ENCODE results near the gene CH25H.
"Not testable (repeated sequence)": the region's sequence is repeated elsewhere in the genome, so short reads cannot be mapped to it uniquely, and the experiment has no call there.

The CH25H gene

GRCh38 chr10:89173075-89173474 is 34.0 kb downstream of the CH25H start:
- Histone ChIP-seq H3K4me3 (no peak overlapping the region), H3K27me3 (no peaks in the 10 kb centered on the region), H3K27ac (no peak overlapping the region), H3K9me3 (no peaks in the 10 kb centered on the region), H3K36me3 (no peaks in the 10 kb centered on the region), H3K4me1 (no peaks in the 10 kb centered on the region)
- DNase-seq: no peak
- TF ChIP-seq CTCF (IDR thresholded peaks at IDR 0.05): no peak
- intact Hi-C loops (cut with DNase I; ENCODE audit: low total_unique reads): no loop called here

- Histone ChIP-seq H3K27me3 (no peaks in the 10 kb centered on the region), H3K27ac (no peak overlapping the region), H3K36me3 (no peaks in the 10 kb centered on the region), H3K9me3 (no peaks in the 10 kb centered on the region), H3K4me3 (no peak overlapping the region), H3K4me1 (no peaks in the 10 kb centered on the region)
- intact Hi-C loops (cut with DNase I; ENCODE audit: low total_unique reads): no loop called here
- no peak for DNase-seq
- no peak for TF ChIP-seq CTCF (IDR thresholded peaks at IDR 0.05)
These were observed 35.1 kb downstream of the CH25H start for GRCh38 chr10:89171996-89172395.

- DNase-seq: no peak
- Histone ChIP-seq H3K4me1 (no peaks in the 10 kb centered on the region), H3K36me3 (no peaks in the 10 kb centered on the region), H3K4me3 (no peak overlapping the region), H3K27ac (no peak overlapping the region), H3K9me3 (no peaks in the 10 kb centered on the region), H3K27me3 (no peaks in the 10 kb centered on the region)
- intact Hi-C loops (cut with DNase I; ENCODE audit: low total_unique reads): no loop called here
- TF ChIP-seq CTCF (IDR thresholded peaks at IDR 0.05): no peak
These were observed 35.7 kb downstream of the CH25H start for GRCh38 chr10:89171263-89171872.

- H3K27ac ChIP-seq; DNase-seq; intact Hi-C loops (cut with DNase I; ENCODE audit: low total_unique reads); H3K4me3 ChIP-seq; H3K4me1 ChIP-seq; H3K36me3 ChIP-seq; H3K27me3 ChIP-seq; H3K9me3 ChIP-seq: not testable (repeated sequence)
These were observed 38.7 kb downstream of the CH25H start for GRCh38 chr10:89168354-89168900.

- DNase-seq: no peak
- no peaks in the 10 kb centered on the region for H3K27me3 ChIP-seq
- H3K4me1 ChIP-seq: no peaks in the 10 kb centered on the region
- H3K36me3 ChIP-seq: no peaks in the 10 kb centered on the region
- no peak for TF ChIP-seq CTCF (IDR thresholded peaks at IDR 0.05)
- intact Hi-C loops (cut with DNase I; ENCODE audit: low total_unique reads): no loop called here
- H3K27ac ChIP-seq: no peak overlapping the region
- no peaks in the 10 kb centered on the region for H3K9me3 ChIP-seq
- H3K4me3 ChIP-seq: no peak overlapping the region
These were observed 39.2 kb downstream of the CH25H start for GRCh38 chr10:89167915-89168314.

- no peaks in the 10 kb centered on the region for H3K27me3 ChIP-seq
- H3K27ac ChIP-seq: no peak overlapping the region
- no peak for DNase-seq
- TF ChIP-seq CTCF (IDR thresholded peaks at IDR 0.05): no peak
- H3K36me3 ChIP-seq: no peaks in the 10 kb centered on the region
- H3K9me3 ChIP-seq: no peaks in the 10 kb centered on the region
- H3K4me1 ChIP-seq: no peaks in the 10 kb centered on the region
- no peak overlapping the region for H3K4me3 ChIP-seq
- intact Hi-C loops (cut with DNase I; ENCODE audit: low total_unique reads): no loop called here
These were observed 41.2 kb downstream of the CH25H start for GRCh38 chr10:89165923-89166322.
